Kidney epithelial cell (primary cell): ENCODE data around the gene RNF150. TPM values are rescaled to one million over a fixed set of nuclear protein-coding genes. Genes with fewer than 3 reads are reported as not detected.

Source experiments
- DNase-seq: peaks from one replicate; pipeline ENCODE4 v3.0.0-alpha.2; 2010; ENCODE audit warnings: low read depth
- H3K27me3 ChIP-seq: 2 replicates; pipeline ENCODE4 v1.6.0; 2011; ENCODE audit warnings: low read length; ENCODE audit not compliant: control insufficient read depth, insufficient read depth
- H3K36me3 ChIP-seq: 2 replicates; pipeline ENCODE4 v1.5.1; 2011; ENCODE audit warnings: low read length; ENCODE audit not compliant: control insufficient read depth, insufficient read depth
- H3K4me3 ChIP-seq: 2 replicates; pipeline ENCODE4 v1.5.1; 2011; ENCODE audit warnings: low read depth, mild to moderate bottlenecking, control low read depth, low read length
- total RNA-seq: library from RNA; depleted of rRNA; stranded (reverse); fragments of >200 nt; gene quantifications from 2 replicates; pipeline ENCODE4 v1.2.3, GENCODE V29; 2015
- TF ChIP-seq, protein P1 (sequence below): IDR thresholded peaks from 2 replicates; pipeline ENCODE4 v1.5.1; 2011; ENCODE audit warnings: mild to moderate bottlenecking, moderate library complexity, low read length, control low read depth, inconsistent platforms; ENCODE audit not compliant: insufficient read depth, poor library complexity, severe bottlenecking

Gene RNF150
- total RNA-seq, 1 donor from 2014 or later = 5.4 TPM

DNA sequence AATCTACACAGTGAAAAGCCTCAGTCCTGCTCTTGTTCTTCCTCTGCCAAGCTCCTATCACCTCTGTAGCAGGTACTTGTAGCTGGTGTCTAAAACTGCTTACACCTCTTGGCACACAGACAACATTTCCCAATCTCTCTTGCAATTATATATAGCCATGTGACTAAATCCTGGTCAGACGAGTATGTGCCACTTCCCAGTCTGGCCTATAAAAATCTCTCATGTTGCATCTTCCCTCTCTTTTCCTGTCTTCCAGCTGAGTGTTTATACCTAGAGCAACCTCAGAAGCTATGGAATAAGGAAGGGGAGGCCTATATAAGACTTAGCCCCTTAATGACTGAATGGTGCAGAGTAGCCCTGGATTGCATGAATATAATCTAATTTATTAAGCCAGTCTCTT lies 105.8 kb downstream of the RNF150 start:
- Histone ChIP-seq H3K36me3 (no peaks in the 10 kb centered on the region), H3K4me3 (no peak overlapping the region), H3K27me3 (no peaks in the 10 kb centered on the region)
- DNase-seq = no peak
- TF ChIP-seq, protein P1, sequence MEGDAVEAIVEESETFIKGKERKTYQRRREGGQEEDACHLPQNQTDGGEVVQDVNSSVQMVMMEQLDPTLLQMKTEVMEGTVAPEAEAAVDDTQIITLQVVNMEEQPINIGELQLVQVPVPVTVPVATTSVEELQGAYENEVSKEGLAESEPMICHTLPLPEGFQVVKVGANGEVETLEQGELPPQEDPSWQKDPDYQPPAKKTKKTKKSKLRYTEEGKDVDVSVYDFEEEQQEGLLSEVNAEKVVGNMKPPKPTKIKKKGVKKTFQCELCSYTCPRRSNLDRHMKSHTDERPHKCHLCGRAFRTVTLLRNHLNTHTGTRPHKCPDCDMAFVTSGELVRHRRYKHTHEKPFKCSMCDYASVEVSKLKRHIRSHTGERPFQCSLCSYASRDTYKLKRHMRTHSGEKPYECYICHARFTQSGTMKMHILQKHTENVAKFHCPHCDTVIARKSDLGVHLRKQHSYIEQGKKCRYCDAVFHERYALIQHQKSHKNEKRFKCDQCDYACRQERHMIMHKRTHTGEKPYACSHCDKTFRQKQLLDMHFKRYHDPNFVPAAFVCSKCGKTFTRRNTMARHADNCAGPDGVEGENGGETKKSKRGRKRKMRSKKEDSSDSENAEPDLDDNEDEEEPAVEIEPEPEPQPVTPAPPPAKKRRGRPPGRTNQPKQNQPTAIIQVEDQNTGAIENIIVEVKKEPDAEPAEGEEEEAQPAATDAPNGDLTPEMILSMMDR = no peak

DNA sequence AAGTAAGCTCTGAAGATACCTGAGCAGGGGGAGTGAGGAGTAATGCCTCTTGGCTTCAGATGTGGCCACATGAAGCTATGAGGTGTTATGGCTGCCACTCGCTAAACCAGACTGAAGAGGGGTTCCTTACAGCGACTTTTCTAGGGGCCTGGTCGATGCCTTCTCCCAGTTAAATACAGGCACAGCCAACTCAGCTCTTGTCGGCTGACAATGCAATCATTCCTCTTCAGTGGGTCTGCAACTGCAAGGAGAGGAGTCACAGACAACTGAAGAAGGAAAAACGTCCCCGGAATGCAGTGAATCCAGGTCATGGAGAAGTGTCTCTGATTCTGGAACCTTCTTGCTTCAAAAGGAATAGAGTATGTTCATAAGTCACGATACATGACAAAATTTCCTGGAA lies 106.4 kb downstream of the RNF150 start:
- TF ChIP-seq, protein P1 = no peak

DNA sequence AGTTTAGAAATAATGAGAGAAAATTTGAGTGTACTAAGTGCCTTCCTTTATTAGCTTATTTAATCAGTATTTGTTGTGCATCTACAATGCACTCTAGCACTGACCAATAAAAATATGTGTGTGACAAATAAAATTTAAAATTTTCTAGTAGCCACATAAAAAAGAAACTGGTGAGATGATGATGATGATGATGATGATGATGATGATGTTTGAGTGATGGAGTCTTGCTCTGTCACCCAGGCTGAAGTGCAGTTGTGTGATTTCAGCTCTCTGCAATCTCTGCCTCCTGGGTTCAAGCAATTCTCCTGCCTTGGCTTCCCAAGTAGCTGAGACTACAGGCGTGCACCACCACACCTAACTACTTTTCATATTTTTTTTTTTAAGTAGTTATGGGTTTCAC lies 110.2 kb downstream of the RNF150 start:
- TF ChIP-seq, protein P1 = no peak
- H3K4me3 ChIP-seq = no peak overlapping the region
- no peak for DNase-seq
- H3K27me3 ChIP-seq = no peaks in the 10 kb centered on the region
- H3K36me3 ChIP-seq = no peaks in the 10 kb centered on the region

More for the DNA sequence above, 106.4 kb downstream of the RNF150 start:
- H3K36me3 ChIP-seq = no peaks in the 10 kb centered on the region
- no peak overlapping the region for H3K4me3 ChIP-seq
- DNase-seq = no peak
- no peaks in the 10 kb centered on the region for H3K27me3 ChIP-seq

DNA sequence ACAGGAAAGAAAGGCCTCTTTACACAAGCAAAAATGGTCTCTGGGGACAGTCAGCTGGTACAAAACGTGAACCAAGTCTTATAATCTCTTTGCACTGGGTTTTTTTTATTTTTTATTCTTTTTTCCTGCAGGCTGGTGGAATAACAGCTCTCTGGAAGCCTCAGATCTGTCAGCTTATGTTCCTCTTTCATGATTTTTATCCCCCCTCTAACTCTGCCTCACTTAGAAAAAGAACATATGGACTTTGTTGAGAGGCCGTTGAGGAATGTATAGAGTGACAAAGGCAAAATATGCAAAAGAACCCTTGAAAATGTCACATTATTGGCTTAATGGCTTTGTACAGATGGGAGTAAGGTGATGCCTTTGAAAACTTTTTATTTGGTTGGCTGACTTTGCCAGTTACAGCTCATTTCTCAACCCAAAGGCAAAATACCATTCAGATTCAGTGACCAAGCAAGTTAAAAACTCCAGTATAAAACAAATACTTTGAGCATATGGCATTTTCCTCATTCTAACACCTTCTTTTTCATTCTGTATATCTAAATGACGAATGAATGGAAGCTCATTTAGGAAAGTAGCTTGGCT lies 111.1 kb downstream of the RNF150 start:
- TF ChIP-seq, protein P1 = no peak
- DNase-seq = no peak
- Histone ChIP-seq H3K4me3 (no peak overlapping the region), H3K27me3 (no peaks in the 10 kb centered on the region), H3K36me3 (no peaks in the 10 kb centered on the region)

DNA sequence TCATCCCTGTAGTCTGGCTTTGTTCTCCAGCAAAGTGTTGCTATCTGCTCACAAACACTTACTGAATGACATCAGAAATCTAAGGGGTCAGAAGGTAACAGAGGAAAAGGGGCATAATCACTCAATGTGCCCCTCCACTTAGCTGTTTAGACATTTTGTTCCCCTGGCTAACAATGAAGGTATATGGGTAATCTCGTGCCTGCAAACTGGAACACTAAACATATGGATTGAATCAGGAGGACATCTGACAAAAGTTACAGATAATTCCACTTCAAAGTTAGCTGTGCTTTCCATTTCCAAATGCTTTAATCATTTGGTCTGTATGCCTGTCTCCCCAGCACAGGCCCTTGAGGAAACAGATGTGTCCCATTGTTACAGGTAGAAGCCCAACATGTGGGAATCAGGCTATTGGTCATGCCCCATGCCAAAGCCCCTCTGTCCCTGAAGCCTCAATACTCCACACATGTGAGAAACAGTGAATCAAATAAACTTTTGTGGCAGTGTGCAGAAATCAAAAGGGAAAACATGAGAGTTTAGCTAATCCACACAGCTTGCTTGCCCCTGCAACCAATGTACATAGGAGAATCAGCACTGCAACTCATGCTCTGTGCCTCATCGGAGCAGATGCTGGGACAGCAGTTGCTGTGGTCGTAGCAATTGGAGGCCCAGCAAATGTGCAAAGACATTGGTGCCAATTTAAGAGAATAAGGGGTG lies 111.7 kb downstream of the RNF150 start:
- DNase-seq = no peak
- no peaks in the 10 kb centered on the region for H3K27me3 ChIP-seq

More for the DNA sequence above, 111.7 kb downstream of the RNF150 start:
- no peaks in the 10 kb centered on the region for H3K36me3 ChIP-seq
- H3K4me3 ChIP-seq = no peak overlapping the region
- TF ChIP-seq, protein P1 = no peak
